HG03039 (cell line): ENCODE measurements around the gene CCDC69.
"Not testable (repeated sequence)": the region's sequence is repeated elsewhere in the genome, so short reads cannot be mapped to it uniquely, and the experiment has no call there.

Source experiments
- ATAC-seq: cut with Tn5 transposase; IDR thresholded peaks from one replicate; pipeline ENCODE4 v1.9.1; 2021; ENCODE audit warnings: mild to moderate bottlenecking, moderate library complexity; ENCODE audit not compliant: unreplicated experiment

Gene CCDC69

DNA sequence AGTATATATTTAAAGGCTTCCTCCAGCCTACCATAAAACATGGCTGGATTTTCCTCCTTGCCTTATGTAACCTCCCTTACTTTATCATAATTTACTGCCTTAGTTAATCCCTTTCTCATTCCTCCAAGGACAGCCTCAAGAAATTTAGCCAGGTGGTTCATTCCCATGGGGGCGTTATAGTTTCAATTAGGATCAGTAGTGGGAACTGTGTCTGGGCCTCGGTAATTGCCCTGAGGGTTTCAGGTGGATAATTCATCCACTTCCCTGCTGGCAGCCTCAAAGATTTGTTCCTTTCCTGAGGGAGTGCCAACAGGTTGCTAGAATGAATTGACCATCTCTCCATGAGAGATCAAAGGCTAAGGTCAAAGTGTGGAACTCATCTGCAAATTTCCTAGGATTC is 24.8 kb upstream of the CCDC69 start:
- ATAC-seq = no peak

DNA sequence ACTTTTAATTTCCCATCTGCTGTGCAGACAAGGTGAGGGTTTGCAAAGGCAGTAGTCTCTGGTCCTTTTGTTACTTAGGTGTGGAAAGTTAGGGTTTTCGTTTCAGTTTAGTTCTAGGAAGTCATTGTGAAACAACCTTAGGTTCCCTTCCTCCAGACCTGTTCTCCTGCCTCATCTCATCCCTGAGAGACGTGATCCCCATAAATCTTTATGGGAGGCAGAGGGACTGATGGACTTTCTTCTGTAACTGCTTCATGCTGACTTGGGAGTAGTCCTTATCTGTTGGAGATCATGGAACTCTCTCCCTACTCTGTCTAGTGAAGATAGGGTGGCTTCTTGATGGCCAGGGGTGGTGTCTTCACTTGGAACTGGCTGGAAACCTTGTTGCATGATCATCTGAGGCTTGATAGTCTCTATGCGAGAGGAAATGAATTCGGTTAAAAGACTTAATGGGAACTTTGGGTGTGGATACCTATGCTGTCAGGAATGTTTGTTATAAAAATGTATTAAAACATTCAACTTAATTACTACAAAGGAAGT is 21.9 kb upstream of the CCDC69 start:
- no peak for ATAC-seq

DNA sequence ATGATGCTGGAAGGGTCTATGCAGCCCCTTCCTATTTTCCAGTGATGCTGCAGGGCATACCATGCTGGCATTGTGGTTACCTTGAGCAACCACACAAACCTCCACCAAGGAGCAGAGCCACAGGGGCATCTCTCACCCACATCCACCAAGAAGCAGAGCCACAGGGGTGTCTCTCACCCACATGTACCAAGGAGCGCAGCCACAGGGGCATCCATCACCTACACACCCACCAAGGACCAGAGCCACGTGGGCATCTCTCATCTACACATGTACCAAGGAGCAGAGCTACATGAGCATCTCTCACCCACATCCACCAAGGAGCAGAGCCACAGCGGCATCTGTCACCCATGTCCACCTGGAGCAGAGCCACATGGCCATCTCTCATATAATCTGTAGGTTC is 20.3 kb upstream of the CCDC69 start:
- no peak for ATAC-seq

DNA sequence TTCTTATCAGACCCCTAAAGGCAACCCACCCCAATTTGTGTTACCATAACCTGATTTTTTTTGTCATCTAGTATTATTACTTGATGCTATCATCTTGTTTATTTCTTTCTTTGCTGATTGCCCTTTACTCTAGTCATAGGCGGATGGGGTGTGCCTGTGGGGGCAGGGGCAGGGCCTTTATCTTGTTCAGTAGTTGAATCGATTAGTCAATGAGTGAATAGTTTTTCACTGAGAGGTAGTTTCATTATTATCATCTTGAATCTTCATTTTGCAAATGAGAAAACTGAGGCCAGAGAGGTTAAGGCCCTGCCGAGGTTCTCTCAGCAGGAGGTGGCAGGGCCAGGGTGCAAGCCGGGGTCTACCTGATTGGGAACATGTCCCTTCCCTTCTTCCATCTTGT is 19.7 kb upstream of the CCDC69 start:
- no peak for ATAC-seq

DNA sequence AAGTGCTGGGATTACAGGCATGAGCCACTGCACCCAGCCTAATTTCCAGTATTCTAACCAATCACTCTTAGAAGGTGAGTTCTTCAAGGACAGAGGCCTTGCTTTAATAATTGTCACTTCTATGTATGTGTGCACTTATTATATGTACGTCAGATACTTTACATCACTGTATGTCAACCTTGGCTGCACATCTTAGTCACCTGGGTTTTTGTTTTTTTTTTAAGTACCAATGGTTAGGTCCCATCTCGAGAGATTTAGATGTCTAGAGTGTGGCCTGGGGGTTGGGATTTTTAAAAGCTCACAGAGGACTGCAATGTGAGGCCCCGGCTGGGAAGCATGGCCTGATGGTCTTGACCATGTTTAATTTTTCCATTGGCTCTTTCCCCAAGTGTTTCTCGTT is 19.2 kb upstream of the CCDC69 start:
- no peak for ATAC-seq

DNA sequence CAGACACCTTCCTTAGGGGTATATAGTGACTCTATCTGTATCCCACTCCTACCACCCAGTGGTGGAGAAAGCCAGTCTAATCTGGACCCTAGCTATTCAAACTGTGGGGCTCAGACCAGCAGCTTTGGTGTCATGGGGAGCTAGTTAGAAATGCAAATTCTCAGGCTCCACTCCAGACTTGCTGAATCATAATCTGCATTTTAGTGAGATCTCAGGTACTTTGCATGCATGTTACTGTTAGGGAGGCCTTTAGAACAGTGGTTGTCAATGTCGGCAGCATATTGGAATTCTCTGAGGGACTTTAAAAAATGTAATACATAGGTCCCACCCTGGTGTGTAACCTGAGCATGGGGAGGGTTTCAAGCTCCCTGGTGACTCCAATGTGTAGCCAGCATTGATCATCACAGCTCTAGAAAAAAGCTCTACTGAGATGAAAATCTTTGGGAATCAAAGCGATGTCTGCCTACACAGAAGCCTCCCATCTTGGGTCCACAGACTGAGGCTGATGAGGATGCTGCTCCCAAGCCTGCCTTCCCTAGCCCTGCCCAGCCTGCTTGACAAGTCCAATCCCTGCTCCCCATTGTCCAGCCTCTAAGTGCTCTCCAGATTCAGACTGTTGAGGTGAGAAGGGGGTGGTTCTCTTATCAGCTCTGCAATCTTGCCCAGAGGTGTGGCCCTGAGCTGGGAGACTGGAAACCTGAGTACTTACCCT is 17.2 kb upstream of the CCDC69 start:
- ATAC-seq = no peak

DNA sequence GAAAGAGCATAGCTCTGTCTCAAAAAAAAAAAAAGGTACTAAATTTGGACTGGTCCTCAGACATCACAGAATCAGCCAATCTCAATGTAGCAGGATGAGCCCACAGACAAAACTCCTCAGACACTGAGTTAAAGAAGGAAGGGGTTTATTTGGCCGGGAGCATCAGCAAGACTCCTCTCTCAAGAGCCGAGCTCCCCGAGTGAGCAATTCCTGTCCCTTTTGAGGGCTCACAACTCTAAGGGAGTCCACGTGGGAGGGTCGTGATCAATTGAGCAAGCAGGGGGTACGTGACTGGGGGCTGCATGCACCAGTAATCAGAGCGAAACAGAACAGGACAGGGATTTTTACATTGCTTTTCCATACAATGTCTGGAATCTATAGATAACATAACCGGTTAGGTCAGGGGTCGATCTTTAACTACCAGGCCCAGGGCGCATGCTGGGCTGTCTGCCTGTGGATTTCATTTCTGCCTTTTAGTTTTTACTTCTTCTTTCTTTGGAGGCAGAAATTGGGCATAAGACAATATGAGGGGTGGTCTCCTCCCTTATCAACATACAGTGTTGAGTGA is 16.5 kb upstream of the CCDC69 start:
- ATAC-seq = not testable (repeated sequence)

DNA sequence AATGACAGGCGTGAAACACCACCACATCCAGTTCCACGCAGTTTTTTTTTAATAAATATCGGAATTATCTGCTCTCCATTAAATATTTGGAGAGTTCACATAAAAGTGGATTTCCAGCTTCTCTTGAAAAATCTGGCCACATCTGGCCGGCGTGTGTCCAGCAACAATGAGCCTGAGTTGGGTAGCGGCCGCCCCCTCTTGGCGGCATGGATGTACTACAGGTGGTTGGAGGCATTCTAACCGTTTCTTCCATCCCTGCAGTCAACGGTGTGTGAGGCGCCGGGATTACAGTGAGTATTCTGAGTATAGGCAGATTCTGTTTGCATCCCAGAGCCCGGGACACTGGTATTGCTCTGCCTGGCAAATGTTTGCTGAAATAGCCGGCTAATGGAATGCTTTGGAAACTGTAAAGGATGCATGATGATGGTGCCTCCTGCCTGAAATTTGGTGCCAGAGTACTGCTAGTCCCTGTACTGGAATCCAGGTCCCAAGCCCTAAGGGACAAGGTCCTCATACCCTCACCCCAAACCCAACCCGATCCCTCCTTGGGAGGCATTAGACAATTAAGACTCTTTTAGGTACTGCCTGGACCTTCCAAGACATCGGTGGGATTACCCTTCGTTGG is 15.5 kb upstream of the CCDC69 start:
- ATAC-seq = no peak

DNA sequence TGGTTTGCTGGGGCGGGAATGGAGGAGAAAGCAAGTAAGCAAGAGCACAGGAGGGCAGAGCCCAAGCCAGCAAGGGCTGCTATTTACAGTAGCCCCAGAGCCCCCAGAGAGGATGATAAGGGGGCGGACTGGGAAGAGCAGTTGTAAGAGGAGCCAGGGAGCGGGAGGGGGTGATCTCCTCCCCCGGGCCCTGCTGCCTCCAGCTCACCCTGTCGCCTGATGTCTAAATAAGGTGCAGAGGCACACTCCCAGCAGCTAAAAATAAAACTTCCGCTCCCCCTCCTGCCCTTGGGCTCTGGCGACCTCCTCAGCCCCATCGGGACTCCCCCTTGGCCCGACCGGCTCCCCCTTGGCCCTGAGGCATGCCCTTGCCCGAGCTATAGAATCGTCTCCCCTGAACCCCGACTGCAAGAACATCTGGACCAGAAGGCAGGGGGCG is 14.4 kb upstream of the CCDC69 start:
- ATAC-seq = no peak

DNA sequence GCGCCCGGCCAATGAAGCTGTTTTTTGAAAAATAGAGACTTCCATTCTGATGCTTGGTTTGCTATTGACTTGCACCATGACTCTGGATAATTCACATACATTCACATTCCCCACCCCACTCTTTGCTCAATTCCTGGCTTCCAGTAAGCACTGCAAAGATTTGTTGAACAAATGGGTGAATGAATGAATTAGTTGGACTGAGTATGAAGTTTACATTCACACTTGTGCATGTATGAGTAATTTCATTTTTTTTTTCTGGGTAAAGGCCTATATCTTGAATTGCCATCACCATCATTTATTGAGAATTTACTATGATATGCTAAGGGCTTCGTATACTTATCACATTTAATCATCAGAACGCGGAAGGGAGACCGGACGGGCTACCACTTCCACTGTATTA is 13.8 kb upstream of the CCDC69 start:
- ATAC-seq = no peak

DNA sequence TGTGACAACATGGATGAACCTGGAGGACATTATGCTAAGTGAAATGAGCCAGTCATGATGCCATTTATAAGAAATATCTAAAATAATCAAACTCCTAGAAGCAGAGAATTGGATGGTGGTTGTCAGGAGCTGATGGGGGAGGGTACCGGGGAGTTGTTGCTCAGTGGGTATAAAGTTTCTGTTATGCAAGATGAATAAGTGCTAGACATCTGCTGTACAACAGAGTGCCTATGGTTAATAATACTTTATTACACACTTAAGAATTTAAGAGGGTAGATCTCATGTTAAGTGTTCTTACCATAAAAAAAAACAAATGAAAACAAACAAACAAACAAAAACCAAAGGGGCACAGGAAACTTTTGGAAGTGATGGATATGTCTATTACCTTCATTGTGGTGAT is 13.0 kb upstream of the CCDC69 start:
- ATAC-seq = no peak

DNA sequence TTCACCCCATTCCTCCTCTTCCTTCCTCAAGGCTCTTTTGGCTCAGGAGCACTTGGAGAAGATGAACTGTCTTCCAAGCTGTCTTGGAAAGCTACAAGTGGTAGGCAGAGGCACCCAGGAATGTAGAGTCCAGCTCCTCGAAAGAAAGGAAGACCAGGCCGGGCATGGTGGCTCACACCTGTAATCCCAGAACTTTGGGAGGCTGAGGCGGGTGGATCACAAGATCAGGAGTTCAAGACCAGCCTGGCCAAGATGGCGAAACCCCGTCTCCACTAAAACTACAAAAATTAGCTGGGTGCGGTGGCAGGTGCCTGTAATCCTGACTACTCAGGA is 11.3 kb upstream of the CCDC69 start:
- ATAC-seq = not testable (repeated sequence)

DNA sequence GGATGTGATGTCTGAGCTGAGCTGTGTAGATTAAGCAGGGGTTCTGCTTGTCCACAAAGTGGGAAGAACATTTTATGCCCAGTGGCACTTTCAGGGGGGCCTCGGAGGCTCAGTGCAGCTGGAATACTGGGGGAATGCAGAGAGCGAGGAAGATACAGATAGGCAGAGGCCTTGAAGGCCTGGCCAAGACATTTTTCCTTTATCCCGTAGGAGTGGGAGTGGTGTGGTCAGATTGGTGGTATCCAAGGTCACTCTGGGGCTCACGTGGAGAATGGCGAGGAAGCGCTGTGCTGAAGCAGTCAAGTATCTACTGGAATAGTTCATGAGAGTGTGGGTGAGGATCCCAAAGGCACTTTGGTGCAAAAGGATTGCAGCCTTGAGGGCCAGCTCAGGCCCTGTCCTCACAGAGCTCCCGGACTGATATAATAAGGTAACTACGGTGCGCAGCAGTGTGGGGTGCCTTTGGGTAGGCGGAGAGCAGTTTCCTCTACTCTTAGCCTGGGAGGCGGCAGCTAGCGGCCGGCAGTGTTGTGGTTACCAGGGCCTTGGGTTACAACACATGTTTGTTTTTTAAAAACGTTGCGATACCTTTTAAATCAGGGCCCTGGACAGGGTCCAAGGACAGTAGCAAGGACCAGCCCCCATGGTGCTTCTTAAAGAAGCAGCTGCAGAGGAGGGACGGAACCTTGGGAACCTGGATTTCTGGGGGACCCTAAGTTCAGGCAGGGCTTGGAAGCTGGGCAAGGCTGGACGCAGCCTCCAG is 10.8 kb upstream of the CCDC69 start:
- ATAC-seq = peak; percentile 57

DNA sequence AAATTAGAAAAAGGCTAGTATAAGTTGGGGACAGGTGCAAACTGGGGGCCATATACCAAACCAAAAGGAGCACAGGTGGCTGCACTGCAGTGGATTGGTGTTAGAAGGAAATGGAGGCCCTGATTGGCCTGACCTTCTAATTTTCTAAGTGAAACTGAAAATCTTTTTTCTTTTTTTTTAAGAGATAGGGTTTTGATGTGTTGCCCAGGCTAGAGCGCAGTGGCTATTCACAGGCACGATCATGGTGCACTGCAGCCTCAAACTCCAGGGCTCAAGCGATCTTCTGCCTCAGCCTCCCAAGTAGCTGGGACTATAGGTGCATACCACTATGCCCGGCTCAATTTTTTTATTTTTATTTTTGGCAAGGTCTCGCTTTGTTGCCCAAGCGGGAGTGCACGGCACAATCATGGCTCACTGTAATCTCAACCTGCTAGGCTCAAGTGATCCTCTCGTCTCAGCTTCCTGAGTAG is 9.8 kb upstream of the CCDC69 start:
- no peak for ATAC-seq

DNA sequence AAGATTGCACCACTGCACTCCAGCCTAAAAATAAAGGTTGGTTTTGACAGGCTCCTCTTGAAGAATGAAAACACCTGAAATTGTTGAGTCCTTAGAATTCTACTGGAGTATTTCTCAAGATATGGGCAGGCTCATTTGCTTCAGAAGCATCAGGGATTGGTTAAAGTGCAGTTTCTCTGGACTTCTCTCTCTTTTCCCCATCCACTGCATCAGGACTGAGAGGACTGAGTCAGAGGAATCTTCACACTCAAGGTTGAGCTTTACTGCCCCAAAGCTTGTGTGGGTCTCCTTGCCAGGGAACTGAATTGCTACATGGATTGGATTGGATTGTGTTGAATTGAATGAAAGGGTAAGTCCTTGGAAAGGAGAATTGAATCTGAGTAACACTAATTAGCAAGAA is 7.5 kb upstream of the CCDC69 start:
- no peak for ATAC-seq

DNA sequence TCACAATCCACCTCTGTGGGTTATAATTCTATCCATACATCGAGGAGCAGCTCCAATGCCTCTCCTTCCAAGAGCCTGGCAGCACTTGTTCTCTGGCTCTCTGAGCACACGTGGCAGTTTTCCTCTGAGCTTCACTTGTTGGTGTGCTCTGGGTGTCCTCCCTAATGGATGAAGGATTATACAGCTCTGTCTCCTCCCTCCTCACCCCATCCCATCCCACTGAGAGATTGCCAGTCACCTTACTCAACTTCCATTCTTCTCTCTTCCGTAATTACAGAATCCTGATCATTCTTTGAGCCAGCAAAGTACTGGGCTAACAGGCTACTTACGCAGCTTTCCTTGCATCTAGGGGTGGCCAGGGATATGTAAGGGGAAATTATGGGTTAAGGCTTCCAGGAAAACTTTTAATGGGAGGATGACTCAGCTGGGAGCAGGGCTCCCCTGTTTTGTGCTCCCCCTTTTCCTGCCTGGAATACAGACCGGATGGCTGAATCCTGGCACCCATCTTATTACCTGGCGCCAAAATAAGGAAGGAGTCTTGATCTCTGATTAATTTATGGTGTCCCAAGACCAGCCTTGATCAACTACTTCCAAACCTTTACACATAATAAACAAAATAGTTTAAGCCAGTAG is 6.3 kb upstream of the CCDC69 start:
- no peak for ATAC-seq

DNA sequence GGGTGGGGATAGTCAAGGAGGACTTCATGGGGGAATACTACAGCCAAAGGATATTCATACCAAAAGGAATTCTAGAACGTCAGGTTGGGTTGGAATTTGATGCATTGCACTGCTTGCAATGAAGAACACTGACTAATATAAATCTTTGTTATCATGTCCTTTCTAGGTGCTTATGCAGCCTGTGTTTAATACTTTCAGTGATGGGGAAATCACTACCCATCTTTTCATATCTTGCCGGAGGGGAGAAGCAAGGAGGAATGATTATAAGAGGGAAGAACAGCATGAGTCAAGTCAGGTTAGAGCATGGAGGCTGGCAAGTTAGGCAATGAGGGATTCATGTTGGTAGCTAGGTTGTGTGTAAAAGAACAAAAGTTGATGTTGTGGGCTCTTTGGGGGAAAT is 5.1 kb upstream of the CCDC69 start:
- no peak for ATAC-seq

DNA sequence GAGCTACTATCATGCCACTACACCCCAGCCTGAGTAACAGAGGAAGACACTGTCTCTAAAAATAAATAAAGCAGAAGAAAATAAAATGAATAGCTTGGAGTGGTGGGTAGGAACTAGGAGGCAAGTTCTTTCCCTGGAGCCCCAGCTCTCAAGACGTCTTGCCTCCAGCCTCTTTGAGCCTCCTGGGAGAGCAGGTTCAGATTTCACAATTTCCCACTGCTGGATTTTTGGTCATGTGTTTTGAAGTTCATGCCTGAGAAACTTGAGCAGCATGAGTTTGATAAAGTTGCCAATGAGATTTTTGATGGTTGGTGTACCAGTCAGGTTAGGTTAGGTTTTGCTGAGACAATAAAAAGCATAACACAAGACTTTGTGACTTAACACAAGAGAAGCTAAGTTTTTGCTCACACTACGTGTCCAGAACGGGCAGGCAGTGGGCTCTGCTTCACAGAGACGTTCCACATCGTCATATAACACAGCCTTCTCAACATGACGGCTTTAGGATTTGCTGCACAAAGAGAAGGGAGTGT is 4.1 kb upstream of the CCDC69 start:
- ATAC-seq = no peak

DNA sequence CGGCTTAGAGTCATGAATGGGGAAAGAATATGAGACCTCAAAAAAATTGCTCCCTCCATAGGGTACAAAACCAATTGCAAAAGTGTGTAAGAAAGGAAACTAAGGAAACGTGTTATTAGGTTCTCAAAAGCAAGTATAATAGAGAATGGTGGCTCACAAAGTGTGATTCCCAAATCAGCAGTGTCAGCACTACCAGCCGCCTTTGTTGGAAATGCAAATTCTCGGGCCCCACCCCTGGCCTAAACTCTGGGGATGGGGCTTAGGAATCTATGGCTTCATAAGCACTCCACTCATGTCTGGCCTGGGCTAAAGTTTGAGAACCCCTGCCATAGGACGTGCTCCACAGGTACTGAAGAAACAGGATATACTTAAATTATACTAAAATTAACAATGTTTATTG is 1.6 kb upstream of the CCDC69 start:
- ATAC-seq = no peak

DNA sequence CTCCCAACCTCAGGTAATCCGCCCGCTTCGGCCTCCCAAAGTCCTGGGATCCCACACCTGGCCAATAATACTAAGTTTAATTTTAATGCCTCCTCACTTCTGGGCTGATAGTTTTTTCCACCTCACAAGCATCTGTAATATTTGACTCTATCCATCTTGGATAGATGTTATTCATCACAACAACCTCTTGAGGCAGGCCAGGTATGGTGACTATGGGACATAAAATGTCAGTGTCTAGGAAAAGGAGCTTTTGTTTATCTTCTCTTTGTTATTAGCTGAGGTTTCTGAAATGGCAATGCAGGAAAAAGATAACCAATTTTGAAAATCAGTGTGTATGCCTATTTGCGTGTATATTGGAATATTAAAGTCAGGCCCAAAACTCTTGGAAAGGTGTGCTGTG is 1.2 kb upstream of the CCDC69 start:
- ATAC-seq = no peak

DNA sequence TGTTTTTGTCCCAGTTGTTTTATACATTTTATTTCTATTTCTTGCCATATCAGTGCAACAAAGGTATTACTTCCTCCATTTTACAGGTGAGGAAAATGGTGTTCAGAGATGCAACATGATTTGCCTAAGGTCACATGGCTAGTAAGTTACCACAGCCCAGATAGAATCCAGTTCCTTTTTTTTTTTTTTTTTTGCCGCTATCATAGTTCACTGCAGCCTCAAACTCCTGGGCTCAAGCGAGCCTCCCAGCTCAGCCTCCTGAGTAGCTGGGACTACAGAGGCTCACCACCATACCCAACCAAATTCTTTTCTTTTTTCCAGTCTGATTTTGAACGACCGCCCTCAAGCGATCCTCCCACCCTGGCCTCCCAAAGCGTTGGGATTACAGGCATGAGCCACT is 480 bp upstream of the CCDC69 start:
- ATAC-seq = no peak
